SK-N-SH (cell line): ENCODE measurements around the gene TAB3. TPM values are rescaled to one million over a fixed set of nuclear protein-coding genes. Genes with fewer than 3 reads are reported as not detected.

Experiments used
- CTCF ChIA-PET: fragments of 300-600, 350-600 bp; formaldehyde crosslinking; extraction: SDS; loops from one replicate; lab custom pipeline; 2021; lab: Yijun Ruan, JAX
- POLR2A ChIA-PET: fragments of 350-600 bp; sonication (Branson Sonifier 250); formaldehyde crosslinking; extraction: SDS; loops from one replicate; lab custom pipeline; 2020; ENCODE audit warnings: antibody characterized with exemption, inconsistent platforms; lab: Yijun Ruan, JAX
- DNase-seq: peaks from one replicate; pipeline ENCODE4 v3.0.0; 2012
- H2AFZ ChIP-seq: fragments of 200-600 bp; sonication (generic); 2 replicates; pipeline ENCODE4 v1.8.1; 2016; ENCODE audit warnings: antibody characterized with exemption, mild to moderate bottlenecking, low read depth
- H3F3A ChIP-seq: fragments of 200-600 bp; sonication (generic); replicated peaks from 2 replicates; pipeline ENCODE3; 2016; ENCODE audit warnings: antibody characterized with exemption, mild to moderate bottlenecking; ENCODE audit not compliant: insufficient read depth
- H3K27ac ChIP-seq, 2 experiments: fragments of 200-500 bp in 1 of 2; fragments of 200-600 bp in 1 of 2; sonication (Bioruptor generic) in 1 of 2; sonication (generic), shearing (Covaris generic) in 1 of 2; 2 replicates each; pipeline versions ENCODE4 v1.5.1 to v1.6.1; 2014 to 2016; ENCODE audit warnings: low read depth in 2 of 2, inconsistent platforms in 1 of 2, low read length in 1 of 2, mild to moderate bottlenecking in 1 of 2, mixed read lengths in 1 of 2
- H3K27me3 ChIP-seq: fragments of 200-600 bp; sonication (generic), shearing (Covaris generic); 2 replicates; pipeline ENCODE4 v1.6.1; 2016; ENCODE audit warnings: mixed run types; ENCODE audit not compliant: insufficient read depth
- H3K36me3 ChIP-seq, 2 experiments: fragments of 200-500 bp in 1 of 2; fragments of 200-600 bp in 1 of 2; sonication (Bioruptor generic) in 1 of 2; sonication (generic) in 1 of 2; replicated peaks in 1 of 2; 2 replicates each; pipeline versions ENCODE3 to v1.5.1; 2014 to 2016; ENCODE audit warnings: low read length in 1 of 2, mild to moderate bottlenecking in 1 of 2; ENCODE audit not compliant: insufficient read depth in 2 of 2, control insufficient read depth in 1 of 2
- H3K4me1 ChIP-seq, 2 experiments: fragments of 200-500 bp in 1 of 2; fragments of 200-600 bp in 1 of 2; sonication (Bioruptor generic) in 1 of 2; sonication (generic), shearing (Covaris generic) in 1 of 2; 2 replicates each; pipeline versions ENCODE4 v1.5.1 to v1.6.1; 2014 to 2016; ENCODE audit warnings: low read depth in 1 of 2, low read length in 1 of 2, mixed run types in 1 of 2; ENCODE audit not compliant: insufficient read depth in 2 of 2, control insufficient read depth in 1 of 2
- H3K4me2 ChIP-seq: fragments of 200-600 bp; sonication (generic), shearing (Covaris generic); 2 replicates; pipeline ENCODE4 v1.6.1; 2017; ENCODE audit warnings: mixed run types
- H3K4me3 ChIP-seq, 2 experiments: fragments of 200-500 bp in 1 of 2; fragments of 200-600 bp in 1 of 2; sonication (Bioruptor generic) in 1 of 2; sonication (generic), shearing (Covaris generic) in 1 of 2; 2 replicates each; pipeline versions ENCODE4 v1.5.1 to v1.8.1; 2014 to 2016; ENCODE audit warnings: low read depth in 2 of 2, inconsistent platforms in 1 of 2, low read length in 1 of 2, mild to moderate bottlenecking in 1 of 2, mixed read lengths in 1 of 2, moderate library complexity in 1 of 2
- H3K79me2 ChIP-seq: fragments of 200-600 bp; sonication (generic); 2 replicates; pipeline ENCODE4 v1.8.1; 2017; ENCODE audit warnings: mild to moderate bottlenecking; ENCODE audit not compliant: insufficient read depth
- H3K9ac ChIP-seq: fragments of 200-600 bp; sonication (generic); 2 replicates; pipeline ENCODE4 v1.6.1; 2017; ENCODE audit warnings: mixed run types
- H3K9me2 ChIP-seq: fragments of 200-600 bp; sonication (generic); 2 replicates; pipeline ENCODE4 v1.6.1; 2017; ENCODE audit warnings: mixed run types
- H3K9me3 ChIP-seq: fragments of 200-600 bp; sonication (generic); 2 replicates; pipeline ENCODE4 v1.6.1; 2017; ENCODE audit warnings: mixed run types, mild to moderate bottlenecking, moderate library complexity
- H4K20me1 ChIP-seq: fragments of 200-600 bp; sonication (generic); 2 replicates; pipeline ENCODE4 v1.6.1; 2017; ENCODE audit warnings: mild to moderate bottlenecking, mixed run types; ENCODE audit not compliant: insufficient read depth
- CHD2 ChIP-seq: fragments of 150-350 bp; IDR thresholded peaks from 2 replicates; pipeline ENCODE4 v1.6.1; 2018; ENCODE audit warnings: low read length; ENCODE audit not compliant: partially characterized antibody
- ELF1 ChIP-seq: IDR thresholded peaks from 2 replicates; pipeline ENCODE4 v1.4.0; 2012
- EZH2phosphoT487 ChIP-seq: fragments of 200-600 bp; sonication (generic); IDR thresholded peaks from 2 replicates; pipeline ENCODE4 v1.6.1; 2017; ENCODE audit warnings: low read depth, mixed run types, mild to moderate bottlenecking, antibody characterized with exemption, moderate library complexity, borderline replicate concordance
- FOSL2 ChIP-seq: IDR thresholded peaks from 2 replicates; pipeline ENCODE4 v1.4.0; 2012; ENCODE audit warnings: low read depth, mild to moderate bottlenecking, moderate library complexity, borderline replicate concordance
- FOXJ3 ChIP-seq: sonication (generic); formaldehyde crosslinking; IDR thresholded peaks from 2 replicates; pipeline ENCODE4 v1.5.1; 2020; ENCODE audit warnings: mild to moderate bottlenecking, missing genetic modification reagents
- FOXM1 ChIP-seq: IDR thresholded peaks from 2 replicates; pipeline ENCODE4 v1.4.0; 2012; ENCODE audit warnings: low read depth, mild to moderate bottlenecking
- JUND ChIP-seq: IDR thresholded peaks from 2 replicates; pipeline ENCODE4 v1.4.0; 2012
- PBX3 ChIP-seq: IDR thresholded peaks from 2 replicates; pipeline ENCODE4; 2012
- RCOR1 ChIP-seq: fragments of 150-350 bp; IDR thresholded peaks from 2 replicates; pipeline ENCODE4 v1.6.1; 2017; ENCODE audit warnings: antibody characterized with exemption, low read length
- RFX5 ChIP-seq: IDR thresholded peaks from 2 replicates; pipeline ENCODE4 v1.6.1; 2012; ENCODE audit warnings: mild to moderate bottlenecking, improper control_type of control experiment, low read length
- RXRA ChIP-seq: IDR thresholded peaks from 2 replicates; pipeline ENCODE4 v1.4.0; 2012; ENCODE audit warnings: low read depth, mild to moderate bottlenecking, borderline replicate concordance
- SIN3A ChIP-seq: IDR thresholded peaks from 2 replicates; pipeline ENCODE4 v1.6.1; 2012; ENCODE audit warnings: low read depth, mild to moderate bottlenecking, low read length, moderate library complexity, borderline replicate concordance
- TCF12 ChIP-seq: IDR thresholded peaks from 2 replicates; pipeline ENCODE4 v1.4.0; 2012
- WGBS: methylation state at CpG from one replicate; pipeline ENCODE4 v1.1.6; 2017; ENCODE audit warnings: low lambda C conversion rate; 5-methylcytosine and 5-hydroxymethylcytosine counted together
- polyA plus RNA-seq, 3 experiments: library from polyadenylated mRNA; depleted of rRNA; stranded (reverse); fragments of >200 nt; gene quantifications; 2 replicates each; pipeline ENCODE4 v1.2.3, GENCODE V29; 2012
- TF ChIP-seq, protein P1 (sequence below): fragments of 150-350 bp; IDR thresholded peaks from 2 replicates; pipeline ENCODE4 v1.6.1; 2017; ENCODE audit warnings: antibody characterized with exemption, low read length, low read depth, borderline replicate concordance
- TF ChIP-seq, protein P2 (sequence below): IDR thresholded peaks from 2 replicates; pipeline ENCODE4 v1.4.0; 2012; ENCODE audit warnings: low read depth
- TF ChIP-seq, protein P3 (sequence below): fragments of 150-350 bp; IDR thresholded peaks from 2 replicates; pipeline ENCODE4 v1.6.1; 2016; ENCODE audit warnings: mild to moderate bottlenecking, low read depth, low read length
- TF ChIP-seq, protein P4 (sequence below): IDR thresholded peaks from 2 replicates; pipeline ENCODE4 v1.4.0; 2012; ENCODE audit warnings: low read depth, borderline replicate concordance
- TF ChIP-seq, protein P5 (sequence below): fragments of 200-600 bp; sonication (generic); IDR thresholded peaks from 2 replicates; pipeline ENCODE4 v1.6.1; 2017; ENCODE audit warnings: antibody characterized with exemption, mild to moderate bottlenecking, moderate library complexity

Gene TAB3
- polyA plus RNA-seq, 1 of the 3 experiments (the other 2 are of a cell fraction), result 9.2 TPM

GRCh38 chrX:30812326-30812725, 76.7 kb downstream of the TAB3 start:
- H3F3A ChIP-seq, result no peaks in the 10 kb centered on the region
- H3K27me3 ChIP-seq, result no peaks in the 10 kb centered on the region
- CTCF ChIA-PET, result interaction anchor here (1.5 kb wide), 1 partner anchor 226 kb away, joined by 4 read pairs; no protein-coding TSS in a partner anchor
- POLR2A ChIA-PET, result no interaction called here
- no peaks in the 10 kb centered on the region for H3K9me3 ChIP-seq
- H3K4me1 ChIP-seq, result no peaks in the 10 kb centered on the region
- no peak overlapping the region for H3K9ac ChIP-seq
- no peaks in the 10 kb centered on the region for H3K9me2 ChIP-seq
- TF ChIP-seq EZH2phosphoT487, result no peak
- TF ChIP-seq, protein P1, sequence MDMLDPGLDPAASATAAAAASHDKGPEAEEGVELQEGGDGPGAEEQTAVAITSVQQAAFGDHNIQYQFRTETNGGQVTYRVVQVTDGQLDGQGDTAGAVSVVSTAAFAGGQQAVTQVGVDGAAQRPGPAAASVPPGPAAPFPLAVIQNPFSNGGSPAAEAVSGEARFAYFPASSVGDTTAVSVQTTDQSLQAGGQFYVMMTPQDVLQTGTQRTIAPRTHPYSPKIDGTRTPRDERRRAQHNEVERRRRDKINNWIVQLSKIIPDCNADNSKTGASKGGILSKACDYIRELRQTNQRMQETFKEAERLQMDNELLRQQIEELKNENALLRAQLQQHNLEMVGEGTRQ, result no peak
- no peak for TF ChIP-seq SIN3A
- no peak for TF ChIP-seq FOSL2
- no peak for TF ChIP-seq FOXM1
- no peak for TF ChIP-seq FOXJ3
- no peak for TF ChIP-seq JUND
- TF ChIP-seq ELF1, result no peak
- no peak for TF ChIP-seq RFX5
- TF ChIP-seq PBX3, result no peak
- TF ChIP-seq, protein P2, sequence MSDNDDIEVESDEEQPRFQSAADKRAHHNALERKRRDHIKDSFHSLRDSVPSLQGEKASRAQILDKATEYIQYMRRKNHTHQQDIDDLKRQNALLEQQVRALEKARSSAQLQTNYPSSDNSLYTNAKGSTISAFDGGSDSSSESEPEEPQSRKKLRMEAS, result no peak
- no peak for TF ChIP-seq CHD2
- TF ChIP-seq, protein P3, sequence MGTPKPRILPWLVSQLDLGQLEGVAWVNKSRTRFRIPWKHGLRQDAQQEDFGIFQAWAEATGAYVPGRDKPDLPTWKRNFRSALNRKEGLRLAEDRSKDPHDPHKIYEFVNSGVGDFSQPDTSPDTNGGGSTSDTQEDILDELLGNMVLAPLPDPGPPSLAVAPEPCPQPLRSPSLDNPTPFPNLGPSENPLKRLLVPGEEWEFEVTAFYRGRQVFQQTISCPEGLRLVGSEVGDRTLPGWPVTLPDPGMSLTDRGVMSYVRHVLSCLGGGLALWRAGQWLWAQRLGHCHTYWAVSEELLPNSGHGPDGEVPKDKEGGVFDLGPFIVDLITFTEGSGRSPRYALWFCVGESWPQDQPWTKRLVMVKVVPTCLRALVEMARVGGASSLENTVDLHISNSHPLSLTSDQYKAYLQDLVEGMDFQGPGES, result no peak
- TF ChIP-seq, protein P4, sequence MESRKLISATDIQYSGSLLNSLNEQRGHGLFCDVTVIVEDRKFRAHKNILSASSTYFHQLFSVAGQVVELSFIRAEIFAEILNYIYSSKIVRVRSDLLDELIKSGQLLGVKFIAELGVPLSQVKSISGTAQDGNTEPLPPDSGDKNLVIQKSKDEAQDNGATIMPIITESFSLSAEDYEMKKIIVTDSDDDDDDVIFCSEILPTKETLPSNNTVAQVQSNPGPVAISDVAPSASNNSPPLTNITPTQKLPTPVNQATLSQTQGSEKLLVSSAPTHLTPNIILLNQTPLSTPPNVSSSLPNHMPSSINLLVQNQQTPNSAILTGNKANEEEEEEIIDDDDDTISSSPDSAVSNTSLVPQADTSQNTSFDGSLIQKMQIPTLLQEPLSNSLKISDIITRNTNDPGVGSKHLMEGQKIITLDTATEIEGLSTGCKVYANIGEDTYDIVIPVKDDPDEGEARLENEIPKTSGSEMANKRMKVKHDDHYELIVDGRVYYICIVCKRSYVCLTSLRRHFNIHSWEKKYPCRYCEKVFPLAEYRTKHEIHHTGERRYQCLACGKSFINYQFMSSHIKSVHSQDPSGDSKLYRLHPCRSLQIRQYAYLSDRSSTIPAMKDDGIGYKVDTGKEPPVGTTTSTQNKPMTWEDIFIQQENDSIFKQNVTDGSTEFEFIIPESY, result no peak
- no peak for TF ChIP-seq RCOR1
- no peak for TF ChIP-seq TCF12
- no peak for TF ChIP-seq RXRA
- TF ChIP-seq, protein P5, sequence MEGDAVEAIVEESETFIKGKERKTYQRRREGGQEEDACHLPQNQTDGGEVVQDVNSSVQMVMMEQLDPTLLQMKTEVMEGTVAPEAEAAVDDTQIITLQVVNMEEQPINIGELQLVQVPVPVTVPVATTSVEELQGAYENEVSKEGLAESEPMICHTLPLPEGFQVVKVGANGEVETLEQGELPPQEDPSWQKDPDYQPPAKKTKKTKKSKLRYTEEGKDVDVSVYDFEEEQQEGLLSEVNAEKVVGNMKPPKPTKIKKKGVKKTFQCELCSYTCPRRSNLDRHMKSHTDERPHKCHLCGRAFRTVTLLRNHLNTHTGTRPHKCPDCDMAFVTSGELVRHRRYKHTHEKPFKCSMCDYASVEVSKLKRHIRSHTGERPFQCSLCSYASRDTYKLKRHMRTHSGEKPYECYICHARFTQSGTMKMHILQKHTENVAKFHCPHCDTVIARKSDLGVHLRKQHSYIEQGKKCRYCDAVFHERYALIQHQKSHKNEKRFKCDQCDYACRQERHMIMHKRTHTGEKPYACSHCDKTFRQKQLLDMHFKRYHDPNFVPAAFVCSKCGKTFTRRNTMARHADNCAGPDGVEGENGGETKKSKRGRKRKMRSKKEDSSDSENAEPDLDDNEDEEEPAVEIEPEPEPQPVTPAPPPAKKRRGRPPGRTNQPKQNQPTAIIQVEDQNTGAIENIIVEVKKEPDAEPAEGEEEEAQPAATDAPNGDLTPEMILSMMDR, result no peak
- H3K27ac ChIP-seq, result no peak overlapping the region
- H3K4me3 ChIP-seq, result no peak overlapping the region
- H3K36me3 ChIP-seq, result no peaks in the 10 kb centered on the region
- no peaks in the 10 kb centered on the region for H3K79me2 ChIP-seq
- DNase-seq, result no peak
- H2AFZ ChIP-seq, result no peak overlapping the region
- WGBS, result 39% methylated on average over 1 of the region's 1 CpG
- H3K4me2 ChIP-seq, result no peak overlapping the region
- no peaks in the 10 kb centered on the region for H4K20me1 ChIP-seq
